ENCODE data around the gene DFFB. TPM values are rescaled to one million over a fixed set of nuclear protein-coding genes. Genes with fewer than 3 reads are reported as not detected.

Gene DFFB
- total RNA-seq, 1 donor from 2014 or later = 2.8 TPM

GRCh38 chr1:3890389-3891328 is 33.4 kb downstream of the DFFB start:
- DNase-seq (no peak), ATAC-seq (ENCODE audit: poor library complexity) (peak; percentile 36)
- intact Hi-C loops (cut with DNase I) = no loop called here

DNA sequence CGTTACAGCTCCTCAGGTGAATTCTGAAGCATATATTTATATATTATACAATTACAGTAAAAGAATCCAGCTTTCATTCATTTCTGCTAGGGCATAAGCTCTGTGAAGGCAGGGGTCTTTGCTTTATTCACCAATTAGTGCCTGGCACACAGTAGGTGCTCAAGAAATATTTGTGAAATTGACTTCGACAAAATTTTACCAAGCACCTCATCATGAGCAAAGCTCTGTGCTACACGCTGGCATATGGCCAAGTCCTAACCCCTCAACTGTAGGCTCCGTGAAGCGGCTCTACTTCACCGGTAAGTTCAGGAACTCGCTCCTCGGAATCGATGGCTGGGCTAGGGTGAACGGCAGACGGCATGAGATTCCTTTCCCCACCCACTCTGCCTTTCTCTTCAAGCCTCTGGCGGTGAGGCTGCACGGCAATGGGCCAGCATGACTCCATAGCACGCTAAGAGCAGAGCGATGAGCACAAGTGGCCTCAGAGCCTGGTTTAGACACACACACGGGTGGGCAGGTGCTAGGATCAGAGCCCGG is 34.1 kb downstream of the DFFB start:
- DNase-seq (no peak), ATAC-seq (ENCODE audit: poor library complexity) (no peak)
- intact Hi-C loops (cut with DNase I) = no loop called here

DNA sequence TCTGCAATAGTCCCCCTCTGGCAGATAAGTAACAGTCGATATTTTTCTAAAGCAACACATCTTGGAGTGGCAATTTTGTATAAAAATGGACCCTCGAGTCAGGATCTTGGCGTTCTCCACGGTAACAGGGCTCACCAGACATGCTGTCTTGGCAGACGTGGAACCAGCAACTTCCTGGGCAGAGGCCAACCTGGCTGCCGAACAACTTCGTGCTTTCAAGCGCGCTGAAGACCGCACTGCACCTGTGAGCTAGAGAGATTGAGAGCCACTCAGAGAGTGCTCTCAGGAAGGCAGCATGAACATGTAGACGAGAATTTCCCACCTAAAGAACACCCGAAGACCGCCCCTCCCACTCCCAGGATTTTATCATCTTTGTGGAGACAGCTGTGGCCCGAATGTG is 35.5 kb downstream of the DFFB start:
- intact Hi-C loops (cut with DNase I) = no loop called here
- DNase-seq (peak; percentile 73), ATAC-seq (ENCODE audit: poor library complexity) (peak; percentile 57)

- DNase-seq (no peak), ATAC-seq (ENCODE audit: poor library complexity) (no peak)
- intact Hi-C loops (cut with DNase I) = no loop called here
Observed at GRCh38 chr1:3893190-3893589, 35.9 kb downstream of the DFFB start.

DNA sequence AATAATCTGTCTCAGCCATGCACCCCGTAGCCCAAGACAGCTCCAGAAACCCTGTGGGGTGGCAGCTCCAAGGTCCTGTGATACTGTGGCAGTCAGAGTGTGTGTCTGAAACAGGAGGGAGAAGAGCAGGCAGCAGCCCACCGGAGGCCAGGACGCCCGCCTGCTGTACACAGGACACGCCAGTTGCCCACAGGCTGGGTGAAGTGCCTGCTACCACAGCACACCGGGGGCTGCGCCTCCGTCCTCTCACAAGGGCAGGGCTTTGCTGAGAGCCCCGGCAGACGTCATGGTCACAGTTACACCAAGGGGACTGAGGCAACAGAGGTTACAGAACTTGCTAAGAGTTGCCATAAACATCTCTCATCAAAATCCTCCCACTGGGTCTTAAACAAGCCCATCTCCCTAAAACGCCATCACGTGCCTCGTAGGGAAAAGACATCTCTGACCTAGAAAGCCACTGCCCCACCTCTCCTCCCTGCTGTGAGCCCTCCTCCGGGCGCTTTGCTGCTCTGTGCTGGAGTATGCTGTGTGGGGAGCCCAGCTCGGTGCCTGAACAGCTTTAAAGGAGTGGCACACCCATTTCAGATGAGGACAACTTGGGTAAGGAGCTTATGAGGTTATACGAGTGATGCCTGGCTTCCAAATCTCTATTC is 37.5 kb downstream of the DFFB start:
- DNase-seq (no peak), ATAC-seq (ENCODE audit: poor library complexity) (no peak)
- intact Hi-C loops (cut with DNase I) = no loop called here

GRCh38 chr1:3895279-3895950 is 38.1 kb downstream of the DFFB start:
- intact Hi-C loops (cut with DNase I) = no loop called here
- ATAC-seq (ENCODE audit: poor library complexity) (no peak), DNase-seq (no peak)

DNA sequence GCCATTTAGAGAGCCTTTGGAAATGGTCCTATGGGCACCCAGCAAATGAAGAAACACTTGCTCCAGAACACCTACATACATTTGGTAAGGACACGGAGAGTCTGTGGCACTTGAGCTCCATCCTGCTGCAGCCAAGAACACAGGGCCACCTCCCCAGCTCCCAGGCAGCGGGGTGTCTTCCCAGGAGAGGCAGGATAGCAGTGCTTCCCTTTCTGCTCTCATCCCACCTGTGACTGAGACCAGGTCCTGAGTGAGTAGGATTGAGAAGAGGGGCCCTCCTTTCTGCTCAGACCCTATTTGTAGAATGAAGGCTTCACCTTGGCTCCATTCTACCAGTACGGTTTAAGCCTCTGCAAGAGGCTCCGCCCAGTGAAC is 38.7 kb downstream of the DFFB start:
- ATAC-seq (ENCODE audit: poor library complexity) (no peak), DNase-seq (no peak)
- intact Hi-C loops (cut with DNase I) = no loop called here

DNA sequence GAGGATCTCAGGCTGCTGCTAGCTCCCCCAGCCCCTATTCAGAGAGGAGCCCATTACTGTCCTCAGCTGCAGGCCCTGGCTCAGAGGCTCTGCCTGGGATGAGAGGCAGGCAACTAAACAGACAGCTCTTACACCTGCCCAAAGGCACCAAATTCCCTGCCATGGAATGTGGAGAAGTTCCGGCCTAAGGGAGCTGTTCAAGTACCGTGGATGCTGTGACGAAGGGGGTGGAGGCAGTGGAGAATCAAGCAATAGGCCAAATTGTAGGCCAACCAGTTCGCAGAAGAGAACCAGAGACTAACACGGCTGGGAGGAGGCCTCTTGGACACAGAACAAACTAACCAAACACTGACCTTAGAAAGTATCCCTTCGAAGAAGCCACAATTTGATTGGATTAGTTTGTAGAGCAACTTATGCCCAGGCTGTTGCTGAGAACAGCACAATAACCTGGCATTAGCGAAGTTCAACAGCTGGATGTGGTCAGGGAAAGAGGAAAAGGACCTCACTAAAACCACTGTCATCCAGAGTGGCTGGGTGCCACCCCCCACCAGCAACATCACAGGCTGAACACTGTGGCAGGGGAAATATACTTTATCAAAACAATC is 39.2 kb downstream of the DFFB start:
- intact Hi-C loops (cut with DNase I) = no loop called here
- ATAC-seq (ENCODE audit: poor library complexity) (no peak), DNase-seq (no peak)

DNA sequence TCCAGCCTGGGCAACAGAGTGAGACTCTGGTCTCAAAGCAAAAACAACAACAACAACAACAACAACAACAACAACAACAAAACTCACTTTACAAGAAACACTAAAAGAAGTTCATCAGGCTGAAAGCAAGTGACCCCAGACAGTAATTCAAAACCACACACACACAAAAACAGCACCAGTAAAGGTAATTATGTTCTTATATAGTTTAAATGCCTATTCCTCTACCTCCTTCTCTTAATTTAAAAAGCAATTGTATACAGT is 41.1 kb downstream of the DFFB start:
- DNase-seq (no peak), ATAC-seq (ENCODE audit: poor library complexity) (no peak)
- intact Hi-C loops (cut with DNase I) = no loop called here

- ATAC-seq (ENCODE audit: poor library complexity) = no peak
- intact Hi-C loops (cut with DNase I) = no loop called here
- DNase-seq = no peak
Observed at GRCh38 chr1:3898994-3899753, 41.9 kb downstream of the DFFB start.

- ATAC-seq (ENCODE audit: poor library complexity) (no peak), DNase-seq (no peak)
- intact Hi-C loops (cut with DNase I) = no loop called here
Observed at GRCh38 chr1:3899754-3900149, 42.5 kb downstream of the DFFB start.

GRCh38 chr1:3900150-3900968 is 43.1 kb downstream of the DFFB start, which contains the start of gene C1orf174:
Gene C1orf174, minus strand, starts transcription at chr1:3900272. Its CDS starts 86 bp downstream, at chr1:3900186.
- ATAC-seq (ENCODE audit: poor library complexity) = peak; percentile 93
- DNase-seq = peak; percentile 96
- intact Hi-C loops (cut with DNase I) = no loop called here

DNA sequence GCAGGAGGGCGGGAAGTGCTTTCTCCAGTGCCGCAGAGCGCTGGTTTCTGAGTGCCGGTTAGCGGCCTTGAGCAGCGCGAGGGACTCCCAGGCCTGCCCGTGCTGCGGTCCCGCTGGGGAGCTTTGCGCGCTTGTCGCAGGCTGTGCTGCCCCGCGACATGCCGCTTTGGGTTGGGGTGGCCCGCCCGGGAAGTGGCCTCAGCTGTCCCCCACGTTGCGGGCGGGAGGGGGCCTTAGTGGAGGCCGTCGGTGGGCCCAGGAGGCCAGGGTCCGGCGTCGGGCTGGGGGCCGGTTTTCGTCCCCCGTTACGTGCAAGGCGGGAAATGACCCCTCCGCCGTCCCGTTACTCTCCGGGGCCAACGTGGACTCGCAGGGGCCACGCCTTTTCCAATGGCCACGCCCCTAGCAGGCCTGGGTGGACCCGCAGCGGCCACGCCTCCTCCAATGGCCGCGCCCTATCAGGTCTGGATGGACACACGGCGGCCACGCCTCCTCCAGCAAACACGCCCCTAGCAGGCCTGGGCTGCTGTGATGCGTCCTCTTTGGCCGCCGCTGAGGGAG is 43.8 kb downstream of the DFFB start:
- intact Hi-C loops (cut with DNase I) = no loop called here
- peak; percentile 93 for ATAC-seq (ENCODE audit: poor library complexity)
- peak; percentile 99 for DNase-seq

DNA sequence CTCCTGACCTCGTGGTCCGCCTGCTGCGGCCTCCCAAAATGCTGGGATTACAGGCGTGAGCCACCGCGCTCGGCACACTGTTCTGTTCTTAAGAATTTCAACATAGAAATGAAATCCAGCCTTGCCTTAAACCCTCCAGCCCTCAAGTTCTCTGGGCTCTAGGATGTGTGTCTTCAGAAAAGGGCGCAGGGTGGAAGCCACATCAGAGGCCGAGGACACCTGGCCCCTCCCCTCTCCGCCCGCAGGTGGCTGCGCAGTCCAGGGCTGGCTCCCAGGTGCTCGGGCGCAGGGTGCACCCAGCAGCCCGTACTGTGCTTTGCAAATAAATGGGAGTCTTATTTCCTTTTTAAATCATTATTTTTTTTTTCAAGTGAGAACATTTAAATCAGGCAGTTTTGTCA is 44.8 kb downstream of the DFFB start:
- intact Hi-C loops (cut with DNase I) = no loop called here
- DNase-seq = peak; percentile 46
- ATAC-seq (ENCODE audit: poor library complexity) = no peak

DNA sequence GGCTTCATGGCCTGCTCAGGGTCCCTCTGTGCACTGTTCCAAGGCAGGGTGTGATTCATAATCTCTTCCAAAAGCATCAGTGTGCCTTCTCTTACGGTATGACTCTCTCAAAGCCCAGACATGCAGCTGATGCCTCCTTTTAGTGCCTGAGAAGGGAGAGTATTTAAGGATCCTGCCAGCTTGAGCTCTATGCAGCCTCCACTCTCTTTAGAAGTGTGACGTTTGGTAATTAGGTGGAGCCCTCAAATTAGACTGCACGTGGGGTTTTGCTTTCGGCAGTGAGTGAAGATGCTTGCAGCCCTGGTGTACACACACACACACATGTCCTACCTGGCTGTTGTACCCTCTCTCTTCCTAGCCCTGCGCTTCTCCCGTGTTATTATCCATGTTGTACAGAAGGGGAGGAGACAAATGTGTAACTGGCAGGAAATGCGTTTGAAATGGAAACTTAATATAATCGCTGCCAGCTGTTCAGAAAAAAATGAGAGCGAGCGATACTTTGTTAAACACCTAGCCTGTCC is 45.4 kb downstream of the DFFB start:
- intact Hi-C loops (cut with DNase I) = no loop called here
- ATAC-seq (ENCODE audit: poor library complexity) (no peak), DNase-seq (no peak)

DNA sequence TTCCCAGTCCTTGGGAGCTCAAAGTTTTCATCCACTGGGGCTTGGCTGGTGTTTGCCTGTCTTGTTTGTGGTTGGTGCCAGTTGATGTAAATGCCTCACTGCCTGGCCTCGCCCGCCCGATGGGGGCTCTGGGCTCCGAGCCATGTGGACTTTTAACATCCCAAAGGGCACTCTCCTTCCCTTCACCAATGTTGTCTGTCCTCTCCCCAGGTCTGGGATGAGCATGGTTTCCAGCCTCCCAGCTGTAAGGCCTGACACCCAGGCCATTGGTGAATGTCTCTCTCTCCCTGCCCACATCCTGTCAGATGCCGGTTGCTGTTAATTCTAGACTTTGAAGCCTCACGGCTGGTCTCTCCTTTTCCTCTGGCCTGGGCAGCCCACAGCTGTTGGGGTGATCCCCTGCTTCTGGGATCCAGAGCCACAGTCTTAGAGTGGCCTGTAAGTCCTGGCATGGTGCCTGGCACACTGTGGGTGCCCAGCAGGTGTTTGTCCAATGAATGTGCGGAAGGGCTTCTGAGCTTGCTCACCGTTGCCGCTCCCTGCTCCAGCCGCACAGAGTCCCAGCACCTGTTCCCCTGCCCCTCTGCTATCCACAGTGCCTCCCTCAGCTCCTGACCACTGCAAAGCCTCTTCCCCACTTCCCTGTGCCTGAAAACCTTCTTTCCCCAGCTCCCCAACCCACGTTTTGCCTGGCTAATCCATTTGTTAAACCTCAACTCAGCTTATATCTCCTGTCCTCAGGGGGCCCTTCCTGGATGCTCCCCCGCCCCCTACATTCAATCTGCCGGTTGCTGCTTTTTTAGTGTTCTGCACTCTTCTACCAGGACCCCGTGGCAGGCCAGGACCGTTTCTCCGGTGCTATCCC is 46.1 kb downstream of the DFFB start:
- intact Hi-C loops (cut with DNase I) = no loop called here
- DNase-seq (peak; percentile 40), ATAC-seq (ENCODE audit: poor library complexity) (no peak)

Measured in Right ventricle myocardium superior (tissue), 1 donor.